ENCODE results near the gene AHDC1. TPM values are rescaled to one million over a fixed set of nuclear protein-coding genes. Genes with fewer than 3 reads are reported as not detected.

The AHDC1 gene
- total RNA-seq, 1 donor from 2014 or later, result 37.3 TPM

DNA sequence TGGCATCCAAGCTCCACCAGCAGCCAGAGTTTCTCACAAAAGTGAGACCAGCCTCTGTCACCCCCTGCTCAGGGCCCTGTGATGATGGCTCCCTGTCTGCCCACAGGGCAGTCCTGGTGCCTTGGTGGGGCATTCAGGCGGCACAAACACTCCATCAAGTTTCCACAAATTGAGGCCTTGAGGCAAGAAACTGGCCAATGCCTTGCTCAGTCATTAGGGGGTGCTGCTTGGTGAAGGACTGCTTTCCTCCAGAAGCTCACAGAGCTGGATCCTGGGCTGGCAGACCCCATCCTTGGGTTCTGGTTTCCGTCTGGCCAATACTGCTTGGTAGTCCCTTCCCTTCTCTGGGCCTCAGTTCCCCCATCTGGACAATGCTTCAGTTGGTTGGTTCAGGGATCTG, 12.5 kb upstream of the AHDC1 start:
- intact Hi-C loops (cut with micrococcal nuclease), result no loop called here

- intact Hi-C loops (cut with micrococcal nuclease), result no loop called here
Observed at GRCh38 chr1:27615346-27616192, 11.6 kb upstream of the AHDC1 start.

GRCh38 chr1:27614625-27615344, 10.8 kb upstream of the AHDC1 start:
- intact Hi-C loops (cut with micrococcal nuclease), result no loop called here

DNA sequence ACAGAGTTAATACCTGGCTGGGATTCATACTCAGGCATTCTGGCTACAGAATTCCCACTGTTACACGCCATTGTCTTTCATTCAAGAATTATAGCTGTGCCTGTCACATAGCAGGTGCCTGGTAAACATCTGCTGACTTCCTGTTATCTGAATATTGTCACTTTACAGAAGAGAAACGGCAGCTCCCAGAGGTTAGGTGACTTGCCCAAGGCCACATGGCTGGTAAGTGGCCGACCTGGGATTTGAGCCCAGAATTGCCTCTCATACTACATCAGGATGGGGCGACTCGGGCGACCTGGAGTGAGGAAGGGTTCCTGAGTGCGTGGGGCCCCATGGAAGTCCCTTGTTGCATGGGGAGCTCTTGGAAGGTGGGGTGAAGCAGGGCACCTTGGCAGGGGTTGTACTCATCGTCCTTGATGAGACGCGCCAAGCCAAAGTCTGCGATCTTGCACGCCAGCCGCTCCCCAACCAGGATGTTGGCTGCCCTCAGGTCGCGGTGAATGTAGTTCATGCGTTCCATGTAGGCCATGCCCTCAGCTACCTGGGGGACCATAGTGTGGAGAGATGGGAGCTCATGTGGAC, 10.2 kb upstream of the AHDC1 start:
- intact Hi-C loops (cut with micrococcal nuclease), result no loop called here

DNA sequence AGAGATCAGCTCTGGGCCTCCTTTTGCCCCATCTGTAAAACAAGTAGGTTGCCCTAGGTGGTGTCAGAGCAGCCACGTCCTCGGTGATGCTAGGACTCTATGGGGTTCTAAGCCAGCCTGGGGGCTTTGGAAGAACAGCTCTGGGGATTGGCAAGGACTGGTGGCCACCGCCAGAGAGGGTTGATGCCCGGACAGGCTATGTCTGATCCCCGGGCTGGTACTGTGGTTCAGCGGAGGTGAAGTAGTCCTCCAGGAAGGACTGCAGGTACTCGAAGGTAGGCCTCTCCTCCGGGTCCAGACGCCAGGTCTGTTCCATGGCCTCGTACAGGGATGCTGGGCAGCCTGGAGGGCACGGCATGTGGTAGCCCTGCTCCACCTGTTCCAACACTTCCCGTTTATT, 8.8 kb upstream of the AHDC1 start:
- intact Hi-C loops (cut with micrococcal nuclease), result no loop called here

DNA sequence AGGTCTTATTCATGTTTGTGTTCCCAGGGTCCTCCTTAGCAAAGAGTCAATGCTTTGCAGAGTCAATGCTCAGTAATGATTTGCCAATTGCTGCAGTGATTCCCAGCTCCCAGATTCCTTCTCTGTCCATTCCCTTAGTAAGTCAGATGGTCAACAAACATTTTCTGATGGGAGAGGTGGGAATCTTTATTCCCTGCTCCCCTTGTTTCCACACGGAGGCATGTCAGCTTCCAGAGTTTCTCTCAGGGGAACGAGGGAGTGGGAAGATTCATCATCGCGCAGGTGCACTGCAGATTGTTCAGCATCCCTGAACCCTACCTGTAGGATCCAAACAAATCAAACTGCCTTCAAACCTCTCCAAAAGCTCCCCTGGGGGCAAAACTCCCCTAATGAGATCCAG, 7.5 kb upstream of the AHDC1 start:
- intact Hi-C loops (cut with micrococcal nuclease), result no loop called here

- intact Hi-C loops (cut with micrococcal nuclease), result no loop called here
Observed at GRCh38 chr1:27609618-27610240, 5.8 kb upstream of the AHDC1 start.

DNA sequence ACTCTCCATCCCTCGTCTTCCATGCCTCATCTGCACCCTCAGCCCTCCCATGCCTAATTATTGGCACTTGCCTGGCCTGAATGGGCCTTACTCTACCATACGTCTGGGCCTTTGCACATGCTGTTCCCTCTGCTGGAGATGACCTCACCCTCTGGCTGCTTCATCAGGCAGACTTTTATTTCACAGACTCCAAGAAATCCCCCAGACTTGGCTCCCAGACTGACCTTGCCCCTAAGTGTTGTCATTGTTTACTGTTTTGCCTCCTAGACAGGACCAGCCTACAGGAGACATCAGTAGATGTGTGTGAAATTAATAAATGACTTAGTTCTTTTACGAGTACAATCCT, 5.2 kb upstream of the AHDC1 start:
- intact Hi-C loops (cut with micrococcal nuclease), result no loop called here

GRCh38 chr1:27607239-27607804, 3.4 kb upstream of the AHDC1 start:
- intact Hi-C loops (cut with micrococcal nuclease), result no loop called here

GRCh38 chr1:27606708-27607238, 2.8 kb upstream of the AHDC1 start:
- intact Hi-C loops (cut with micrococcal nuclease), result loop anchor here (1.0 kb wide), 8 partner anchors 50 to 305 kb away; partner anchors contain the start of genes FAM76A and GPR3

GRCh38 chr1:27605796-27606707, 2.1 kb upstream of the AHDC1 start:
- intact Hi-C loops (cut with micrococcal nuclease), result loop anchor here (1.0 kb wide), 8 partner anchors 50 to 305 kb away; partner anchors contain the start of genes FAM76A and GPR3

GRCh38 chr1:27605300-27605766, 1.4 kb upstream of the AHDC1 start:
- intact Hi-C loops (cut with micrococcal nuclease), result no loop called here

DNA sequence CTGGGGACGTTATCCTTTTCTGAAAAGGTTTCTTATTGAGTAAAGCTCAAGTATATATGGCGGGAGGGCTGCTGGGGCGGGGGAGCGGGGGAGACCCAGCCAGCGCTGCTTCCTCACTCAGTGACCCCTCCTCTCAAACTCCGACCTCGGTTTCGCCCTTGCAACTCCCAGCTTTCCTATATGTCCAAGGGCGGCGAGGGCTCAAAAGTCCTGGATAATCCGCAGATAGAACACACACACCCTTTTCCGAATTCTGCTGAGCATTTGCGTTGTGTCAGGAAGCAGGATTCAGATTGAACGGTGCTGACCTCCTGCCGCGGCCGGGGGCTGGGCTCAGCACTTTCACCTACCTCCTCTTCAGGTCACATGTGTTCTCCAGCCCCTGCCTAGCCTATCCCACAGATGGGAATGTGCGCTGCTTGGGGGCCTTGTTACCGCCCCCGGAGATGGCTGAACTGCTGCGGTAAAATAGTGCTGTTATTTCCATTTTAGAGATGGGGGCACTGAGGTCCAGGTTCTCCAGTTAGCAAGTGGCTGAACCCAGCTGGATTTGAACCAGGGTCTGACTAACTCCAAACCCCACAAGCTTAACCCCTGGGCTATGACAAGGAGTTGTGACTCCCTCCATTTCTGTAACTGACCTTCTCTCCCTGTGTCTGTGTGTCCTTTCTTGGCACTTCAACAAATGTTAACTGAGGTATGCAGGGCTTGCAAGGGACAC, 795 bp upstream of the AHDC1 start:
- intact Hi-C loops (cut with micrococcal nuclease), result loop anchor here (1.0 to 5.0 kb wide), 6 partner anchors 36 to 370 kb away; partner anchors contain the start of genes TMEM222, WASF2 and WDTC1

- intact Hi-C loops (cut with micrococcal nuclease), result loop anchor here (5.0 kb wide), 1 partner anchor 281 kb away; the partner anchor contains the start of gene TMEM222
Observed at GRCh38 chr1:27603309-27603680, 649 bp downstream of the AHDC1 start.

DNA sequence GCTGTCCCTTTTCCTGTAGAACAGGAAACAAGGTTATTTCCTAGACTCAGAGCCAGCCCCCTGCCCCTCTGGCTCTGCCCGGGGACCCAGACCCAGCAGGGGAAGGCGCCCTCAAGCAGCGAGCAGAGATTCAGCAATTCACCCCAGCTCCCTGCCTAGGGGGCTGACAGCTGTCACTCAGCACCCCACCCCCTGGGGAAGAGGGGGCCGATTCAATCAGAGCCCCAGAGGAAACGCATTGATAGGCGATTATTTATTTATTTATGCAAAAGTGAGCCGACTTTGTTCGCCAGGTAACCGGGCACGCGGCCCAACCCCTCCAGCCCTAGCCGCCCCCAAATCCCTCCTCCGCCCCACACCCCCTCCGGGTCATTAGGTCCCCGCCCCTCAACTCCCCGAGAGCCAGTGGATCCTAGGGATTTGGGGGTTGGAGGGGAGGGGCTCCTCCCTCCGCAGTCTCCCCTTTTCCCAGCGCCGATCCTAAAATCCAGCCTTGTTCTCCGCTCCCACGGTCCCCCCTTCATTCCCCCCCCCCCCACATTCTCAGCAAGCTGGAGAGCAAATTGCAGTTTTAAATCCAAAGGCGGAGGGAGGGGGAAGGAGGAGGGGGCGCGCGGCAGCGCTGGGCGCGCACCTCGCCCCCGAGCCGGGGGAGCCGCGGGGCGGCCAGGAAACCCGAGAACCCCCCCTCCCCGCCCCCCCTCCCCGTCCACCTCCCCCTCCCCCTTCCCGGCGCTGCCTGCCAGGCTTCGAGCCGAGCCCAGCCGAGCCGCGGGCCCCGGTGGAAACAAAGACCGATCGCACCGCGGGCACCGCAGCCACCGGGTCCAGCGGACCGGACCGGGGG, 1.3 kb downstream of the AHDC1 start:
- intact Hi-C loops (cut with micrococcal nuclease), result loop anchor here (5.0 kb wide), 1 partner anchor 280 kb away; the partner anchor contains the start of gene TMEM222

DNA sequence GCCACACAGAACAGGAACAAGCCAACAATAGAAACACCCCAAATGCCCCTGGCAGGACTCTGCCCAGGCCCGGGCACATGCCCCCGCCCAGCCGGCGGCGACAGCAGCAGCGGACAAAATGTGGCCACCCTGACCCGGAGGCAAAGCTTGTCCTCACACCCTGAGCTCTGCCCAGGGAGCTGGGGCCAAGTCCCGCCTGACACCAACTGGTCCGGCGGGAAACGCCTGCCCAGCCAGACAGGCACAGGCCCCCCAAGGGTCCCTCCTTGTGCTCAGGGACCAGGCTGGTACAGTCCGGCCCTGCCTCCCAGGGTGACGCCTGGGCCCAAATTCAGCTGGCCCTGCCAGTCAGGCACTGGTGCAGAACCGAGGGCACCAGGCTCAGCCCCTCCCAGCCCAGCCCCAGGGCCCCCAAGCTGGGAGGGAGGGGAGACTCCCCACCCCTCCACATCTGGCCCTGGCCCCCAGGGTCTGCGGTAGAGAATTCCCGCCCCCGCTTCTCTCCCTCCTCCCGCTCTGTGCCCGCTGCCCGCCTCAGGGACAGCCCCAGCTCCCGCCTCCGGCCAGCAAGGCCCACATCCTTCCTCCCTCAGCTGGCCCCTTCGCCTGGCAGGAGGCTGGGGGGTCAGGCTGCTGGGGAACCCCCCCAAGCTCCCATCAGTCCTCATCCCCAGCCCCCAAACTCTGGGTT, 2.0 kb downstream of the AHDC1 start:
- intact Hi-C loops (cut with micrococcal nuclease), result loop anchor here (5.0 kb wide), 1 partner anchor 280 kb away; the partner anchor contains the start of gene TMEM222

GRCh38 chr1:27601321-27601770, 2.6 kb downstream of the AHDC1 start:
- intact Hi-C loops (cut with micrococcal nuclease), result loop anchor here (5.0 kb wide), 1 partner anchor 279 kb away; the partner anchor contains the start of gene TMEM222
